Measurements from ENCODE around the gene TPI1. TPM values are rescaled to one million over a fixed set of nuclear protein-coding genes. Genes with fewer than 3 reads are reported as not detected.

Gene TPI1
- total and polyA plus RNA-seq, 2 of the 8 experiments (the other 6 are each of a cell fraction or from before 2014, with no cell fraction given), result 910 to 3,018 TPM

DNA sequence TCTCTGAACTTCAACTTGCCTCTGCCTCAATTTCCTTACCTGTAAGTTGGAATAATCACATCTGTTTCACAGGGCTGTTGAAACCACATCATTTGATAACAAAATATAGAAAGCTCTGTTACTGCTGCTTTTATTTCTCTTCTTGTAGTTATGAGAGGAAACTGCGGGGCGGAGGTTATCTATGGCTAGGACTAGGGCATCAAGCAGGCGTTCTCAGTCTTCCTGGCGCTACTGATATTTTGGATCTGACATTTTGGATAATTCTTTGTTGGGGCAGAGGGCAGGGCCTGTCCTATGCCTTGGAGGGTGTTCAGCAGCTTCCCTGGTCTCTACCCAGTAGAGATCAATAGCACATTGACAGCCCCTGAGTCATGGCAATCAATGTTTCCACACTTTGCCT, 35.2 kb upstream of the TPI1 start:
- H3K4me1 ChIP-seq (replicated peaks in 1 of 4; ENCODE audit: control insufficient read depth in 3 of 4, insufficient read depth in 4 of 4, low read length in 3 of 4), result peaks cover 2 to 14% (median 6%) of the 10 kb centered on the region in 4 experiments
- no peak overlapping the region for H3K18ac ChIP-seq (ENCODE audit: extremely low read depth, low read length)
- H2BK5ac ChIP-seq (ENCODE audit: low read depth, low read length), result no peak overlapping the region
- no peaks in the 10 kb centered on the region for H3K9me3 ChIP-seq (ENCODE audit: insufficient read depth in 2 of 2, low read depth in 1 of 2, low read length in 1 of 2)
- no peak overlapping the region for H4K91ac ChIP-seq (replicated peaks; ENCODE audit: insufficient read length, low read length)
- peaks cover 4% of the 10 kb centered on the region for H3K79me1 ChIP-seq (ENCODE audit: low read depth, low read length)
- peaks cover 0 to 4% of the 10 kb centered on the region in 2 experiments for H4K20me1 ChIP-seq (replicated peaks in 1 of 2; ENCODE audit: control insufficient read depth in 1 of 2, insufficient read depth in 2 of 2, low read length in 2 of 2)
- no peak overlapping the region for H4K8ac ChIP-seq (ENCODE audit: extremely low read depth, insufficient read depth, low read length)
- DNase-seq (ENCODE audit: low read depth in 1 of 2, low spot score in 2 of 2), result no peak
- H3K27ac ChIP-seq (ENCODE audit: low read depth, low read length), result no peak overlapping the region
- no peak overlapping the region for H2AK5ac ChIP-seq (ENCODE audit: low read depth, low read length)
- H3K4ac ChIP-seq (replicated peaks; ENCODE audit: insufficient read length, low read depth, low read length), result no peak overlapping the region
- no peak overlapping the region for H2BK12ac ChIP-seq (ENCODE audit: low read depth, low read length)
- H2AFZ ChIP-seq (ENCODE audit: low read length), result no peak overlapping the region
- no peaks in the 10 kb centered on the region for H3K27me3 ChIP-seq (replicated peaks in 1 of 4; ENCODE audit: control insufficient read depth in 3 of 4, extremely low read depth in 1 of 4, insufficient read depth in 3 of 4, low read length in 3 of 4)
- no peak overlapping the region for H3K4me3 ChIP-seq (ENCODE audit: extremely low read depth in 1 of 4, insufficient read depth in 2 of 4, low read depth in 3 of 4, low read length in 4 of 4)
- CTCF ChIA-PET (ENCODE audit: partially characterized antibody), result interaction anchor here (0.6 to 23.7 kb wide), 8 partner anchors 15 to 269 kb away, joined by 3 to 532 read pairs (median 12); partner anchors contain the start of genes CD4, CDCA3, GNB3 and LAG3
- POLR2A ChIA-PET (ENCODE audit: partially characterized antibody), result interaction anchor here (1.1 to 27.1 kb wide), 6 partner anchors 11 to 79 kb away, joined by 3 to 588 read pairs (median 35); partner anchors contain the start of genes CDCA3, GNB3, GPR162 and MLF2
- FAIRE-seq, result no peak
- H2BK15ac ChIP-seq (ENCODE audit: low read length), result no peak overlapping the region
- H3K23me2 ChIP-seq (ENCODE audit: low read depth, low read length), result peaks cover 9% of the 10 kb centered on the region; the same call in 1 of the 2 replicates
- no peak overlapping the region for H3K56ac ChIP-seq (replicated peaks; ENCODE audit: insufficient read length, low read depth, low read length)
- H3K14ac ChIP-seq (ENCODE audit: insufficient read length), result no peak overlapping the region
- H2BK20ac ChIP-seq (ENCODE audit: low read length), result no peak overlapping the region
- 99% methylated on average over 4 of the region's 4 CpGs; no CpG with 5 or more reads in 1 of the 2 experiments for WGBS, 2 experiments (ENCODE audit: extremely low coverage in 1 of 2, insufficient coverage in 1 of 2, insufficient read length in 1 of 2, insufficient replicate concordance in 2 of 2, low coverage in 1 of 2, low lambda C conversion rate in 2 of 2, missing lambda C conversion rate in 1 of 2)
- H3K36me3 ChIP-seq (ENCODE audit: control insufficient read depth in 2 of 4, insufficient read depth in 4 of 4, low read length in 3 of 4), result peaks cover 19 to 47% (median 38%) of the 10 kb centered on the region in 4 experiments
- peaks cover 0 to 9% of the 10 kb centered on the region in 2 experiments; a peak in 1 of 4 replicates for H3K79me2 ChIP-seq (ENCODE audit: control insufficient read depth in 1 of 2, insufficient read depth in 2 of 2, low read length in 2 of 2)
- H3K9ac ChIP-seq (replicated peaks in 1 of 4; ENCODE audit: extremely low read depth in 1 of 4, low read depth in 3 of 4, low read length in 3 of 4), result no peak overlapping the region
- no peak overlapping the region for H2BK120ac ChIP-seq (replicated peaks; ENCODE audit: low read depth, low read length)
- no peak overlapping the region for H3K4me2 ChIP-seq (ENCODE audit: insufficient read depth in 1 of 2, low read depth in 2 of 2, low read length in 2 of 2)
- no peak overlapping the region for H4K5ac ChIP-seq (ENCODE audit: insufficient read length, low read depth, low read length)
- no peak overlapping the region for H3K23ac ChIP-seq (ENCODE audit: insufficient read length)
- TF ChIP-seq EGR1 (IDR thresholded peaks at IDR 0.05; ENCODE audit: borderline replicate concordance, low read depth, low read length) (no peak), CREB1 (IDR thresholded peaks at IDR 0.05) (no peak), TAF7 (optimal IDR thresholded peaks at IDR 0.05; ENCODE audit: borderline replicate concordance, low read depth, low read length) (no peak), GABPA (IDR thresholded peaks at IDR 0.05; ENCODE audit: borderline replicate concordance, insufficient read depth, low read length) (no peak), JUND (IDR thresholded peaks at IDR 0.05; ENCODE audit: low read length) (no peak), NRF1 (IDR thresholded peaks at IDR 0.05; ENCODE audit: low read depth, low read length) (no peak), SRF (IDR thresholded peaks at IDR 0.05; ENCODE audit: low read depth, low read length) (no peak), CTBP2 (IDR thresholded peaks at IDR 0.05; ENCODE audit: borderline replicate concordance, insufficient read depth, insufficient read length, low read length) (no peak), CBX8 (IDR thresholded peaks at IDR 0.05; ENCODE audit: borderline replicate concordance, low read depth, low read length) (no peak), KDM1A (IDR thresholded peaks at IDR 0.05; ENCODE audit: borderline replicate concordance, low read length) (no peak), BCL11A (IDR thresholded peaks at IDR 0.05; ENCODE audit: low read depth in 2 of 2, low read length in 2 of 2) (no peak), CHD2 (IDR thresholded peaks at IDR 0.05; ENCODE audit: low read length) (no peak)
- TF ChIP-seq, protein P1, sequence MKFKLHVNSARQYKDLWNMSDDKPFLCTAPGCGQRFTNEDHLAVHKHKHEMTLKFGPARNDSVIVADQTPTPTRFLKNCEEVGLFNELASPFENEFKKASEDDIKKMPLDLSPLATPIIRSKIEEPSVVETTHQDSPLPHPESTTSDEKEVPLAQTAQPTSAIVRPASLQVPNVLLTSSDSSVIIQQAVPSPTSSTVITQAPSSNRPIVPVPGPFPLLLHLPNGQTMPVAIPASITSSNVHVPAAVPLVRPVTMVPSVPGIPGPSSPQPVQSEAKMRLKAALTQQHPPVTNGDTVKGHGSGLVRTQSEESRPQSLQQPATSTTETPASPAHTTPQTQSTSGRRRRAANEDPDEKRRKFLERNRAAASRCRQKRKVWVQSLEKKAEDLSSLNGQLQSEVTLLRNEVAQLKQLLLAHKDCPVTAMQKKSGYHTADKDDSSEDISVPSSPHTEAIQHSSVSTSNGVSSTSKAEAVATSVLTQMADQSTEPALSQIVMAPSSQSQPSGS (IDR thresholded peaks at IDR 0.05; ENCODE audit: low read length), result no peak

All from H1 (cell line).